ENCODE measurements around the gene REXO4.

The REXO4 gene

GRCh38 chr9:133362359-133363044 is 55.3 kb downstream of the REXO4 start:
- DNase-seq = no peak

- no peak for DNase-seq
Measured at GRCh38 chr9:133361507-133362092, 56.2 kb downstream of the REXO4 start.

GRCh38 chr9:133360400-133361393 is 57.1 kb downstream of the REXO4 start:
- DNase-seq = no peak

GRCh38 chr9:133359399-133360175 is 58.2 kb downstream of the REXO4 start:
- no peak for DNase-seq

DNA sequence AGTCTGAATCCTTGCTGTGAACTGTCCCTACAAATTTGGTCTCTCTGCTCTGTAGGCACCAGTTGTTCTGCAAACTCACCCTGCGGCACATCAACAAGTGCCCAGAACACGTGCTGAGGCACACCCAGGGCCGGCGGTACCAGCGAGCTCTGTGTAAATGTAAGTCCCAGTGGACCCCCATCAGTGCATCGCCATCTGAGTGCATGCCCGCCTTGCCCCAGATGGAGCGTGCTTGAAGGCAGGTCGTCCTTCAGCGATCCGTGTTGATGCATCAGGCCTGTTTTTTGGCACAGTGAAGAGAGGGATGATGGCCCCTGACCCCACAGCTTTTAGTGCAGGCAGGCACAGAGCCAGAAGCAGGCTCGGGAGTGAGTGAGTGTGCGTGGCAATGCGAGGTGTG is 60.2 kb downstream of the REXO4 start:
- DNase-seq = no peak

DNA sequence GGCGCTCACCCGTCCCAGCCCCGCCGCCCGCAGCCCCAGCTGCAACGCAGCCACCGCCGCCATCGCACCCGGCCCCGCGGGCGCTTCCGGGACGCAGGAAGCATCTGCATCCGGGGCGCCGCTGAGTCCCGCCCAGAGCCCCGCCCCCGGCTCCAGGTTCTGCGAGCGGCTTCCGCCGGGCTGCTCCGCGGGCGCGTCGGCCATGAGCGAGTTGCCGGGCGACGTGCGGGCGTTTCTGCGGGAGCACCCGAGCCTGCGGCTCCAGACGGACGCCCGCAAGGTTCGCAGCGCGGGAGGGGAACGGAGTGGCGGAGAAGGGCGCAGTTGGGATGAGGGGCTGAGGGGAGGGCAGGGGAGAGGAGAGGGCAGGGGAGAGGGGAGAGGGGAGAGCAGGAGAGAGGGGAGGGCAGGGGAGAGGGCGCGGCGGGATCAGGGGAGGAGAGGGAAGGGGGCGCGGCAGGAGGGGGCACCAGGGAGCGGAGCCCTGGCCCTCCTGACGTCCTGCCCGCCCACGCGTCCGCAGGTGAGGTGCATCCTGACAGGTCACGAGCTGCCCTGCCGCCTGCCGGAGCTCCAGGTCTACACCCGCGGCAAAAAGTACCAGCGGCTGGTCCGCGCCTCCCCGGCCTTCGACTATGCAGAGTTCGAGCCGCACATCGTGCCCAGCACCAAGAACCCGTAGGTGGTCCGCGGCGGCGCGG is 61.3 kb downstream of the REXO4 start, which contains the start of the genes SURF1 and SURF2:
Gene SURF1, minus strand, starts transcription at position 97 of the 701 bp plus-strand sequence. Its CDS starts 34 bp downstream, at position 63.
Gene SURF2, plus strand, starts transcription at position 160 of the 701 bp plus-strand sequence. Its CDS starts 43 bp downstream, at position 203.
- peak; percentile 79 for DNase-seq
